Measurements from ENCODE around the gene MFAP3. TPM values are rescaled to one million over a fixed set of nuclear protein-coding genes. Genes with fewer than 3 reads are reported as not detected.

The MFAP3 gene
- total RNA-seq, 1 donor from 2014 or later = 31.1 TPM

GRCh38 chr5:154084062-154084639, 45.4 kb downstream of the MFAP3 start:
- no peak overlapping the region for H3K27ac ChIP-seq
- DNase-seq (no peak), ATAC-seq (no peak)

DNA sequence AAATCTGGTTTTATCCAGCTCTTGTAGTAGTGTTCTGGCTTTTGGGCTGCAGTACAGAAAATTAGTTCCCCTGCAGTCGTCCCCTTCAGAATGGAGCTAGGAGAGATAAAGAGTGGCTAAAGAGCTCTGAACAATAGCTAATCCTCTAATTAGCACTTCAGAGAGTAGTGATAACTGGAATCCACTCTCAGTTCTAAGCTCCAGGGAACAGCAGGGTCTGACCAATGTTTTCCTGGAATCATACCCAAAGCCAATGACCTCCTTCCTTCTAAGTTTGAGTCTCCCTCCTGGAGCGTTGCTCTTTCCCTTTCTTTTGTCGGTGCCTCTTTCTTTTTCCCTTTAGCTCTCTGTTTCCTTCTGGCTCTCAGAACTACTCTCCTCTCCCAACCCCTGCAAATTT, 47.4 kb downstream of the MFAP3 start:
- no peak for ATAC-seq
- TF ChIP-seq CTCF (IDR thresholded peaks at IDR 0.05) = no peak
- Histone ChIP-seq H3K4me3 (no peak overlapping the region), H3K27me3 (ENCODE audit: low read depth) (no peaks in the 10 kb centered on the region), H3K9me3 (no peaks in the 10 kb centered on the region), H3K36me3 (no peaks in the 10 kb centered on the region), H3K27ac (no peak overlapping the region), H3K4me1 (no peaks in the 10 kb centered on the region)
- intact Hi-C loops (cut with DNase I) = no loop called here
- DNase-seq = no peak

More at GRCh38 chr5:154084062-154084639, 45.4 kb downstream of the MFAP3 start:
- Histone ChIP-seq H3K4me3 (no peak overlapping the region), H3K36me3 (no peaks in the 10 kb centered on the region), H3K9me3 (no peaks in the 10 kb centered on the region), H3K27me3 (ENCODE audit: low read depth) (no peaks in the 10 kb centered on the region), H3K4me1 (no peaks in the 10 kb centered on the region)
- no peak for TF ChIP-seq CTCF (IDR thresholded peaks at IDR 0.05)
- intact Hi-C loops (cut with DNase I) = no loop called here

DNA sequence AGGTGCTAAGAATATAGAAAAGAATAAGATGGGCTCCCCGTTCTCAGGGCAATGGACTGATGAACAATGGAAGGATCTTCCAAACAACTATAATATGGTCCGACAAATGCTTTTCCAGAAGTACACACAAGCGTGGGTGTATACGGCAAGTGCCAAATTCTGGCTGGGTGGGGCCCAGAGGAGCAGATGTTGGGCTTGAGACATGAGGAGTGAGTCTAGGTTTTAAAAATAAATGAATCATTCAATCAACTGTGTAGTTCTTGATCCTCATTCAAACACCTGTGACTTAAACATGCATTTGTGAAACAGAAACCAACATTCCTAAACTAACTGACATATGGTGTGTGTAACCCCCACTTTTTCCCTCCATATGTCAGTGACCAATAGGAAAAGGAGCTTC, 47.9 kb downstream of the MFAP3 start:
- no peak for TF ChIP-seq CTCF (IDR thresholded peaks at IDR 0.05)
- no peak overlapping the region for H3K27ac ChIP-seq
- DNase-seq (no peak), ATAC-seq (no peak)
- no peak overlapping the region for H3K4me3 ChIP-seq
- intact Hi-C loops (cut with DNase I) = no loop called here
- no peaks in the 10 kb centered on the region for H3K9me3 ChIP-seq
- peaks cover 4% of the 10 kb centered on the region for H3K4me1 ChIP-seq
- H3K27me3 ChIP-seq (ENCODE audit: low read depth) = no peaks in the 10 kb centered on the region
- H3K36me3 ChIP-seq = no peaks in the 10 kb centered on the region

- Histone ChIP-seq H3K4me3 (no peak overlapping the region), H3K27ac (no peak overlapping the region), H3K9me3 (no peaks in the 10 kb centered on the region), H3K36me3 (no peaks in the 10 kb centered on the region), H3K4me1 (peaks cover 10% of the 10 kb centered on the region), H3K27me3 (ENCODE audit: low read depth) (no peaks in the 10 kb centered on the region)
- TF ChIP-seq CTCF (IDR thresholded peaks at IDR 0.05) = no peak
- DNase-seq = no peak
- intact Hi-C loops (cut with DNase I) = no loop called here
- no peak for ATAC-seq
Measured at GRCh38 chr5:154087260-154087659, 48.5 kb downstream of the MFAP3 start.

GRCh38 chr5:154088801-154089200, 50.0 kb downstream of the MFAP3 start:
- ATAC-seq = no peak
- H3K4me3 ChIP-seq = no peak overlapping the region
- H3K4me1 ChIP-seq = peaks cover 12% of the 10 kb centered on the region
- no peaks in the 10 kb centered on the region for H3K36me3 ChIP-seq
- H3K27me3 ChIP-seq (ENCODE audit: low read depth) = no peaks in the 10 kb centered on the region
- intact Hi-C loops (cut with DNase I) = no loop called here
- TF ChIP-seq CTCF (IDR thresholded peaks at IDR 0.05) = no peak
- DNase-seq = no peak
- no peaks in the 10 kb centered on the region for H3K9me3 ChIP-seq
- H3K27ac ChIP-seq = no peak overlapping the region

Measured in lower lobe of right lung (tissue), 2 donors.